ENCODE measurements around the gene ST8SIA5.

DNA sequence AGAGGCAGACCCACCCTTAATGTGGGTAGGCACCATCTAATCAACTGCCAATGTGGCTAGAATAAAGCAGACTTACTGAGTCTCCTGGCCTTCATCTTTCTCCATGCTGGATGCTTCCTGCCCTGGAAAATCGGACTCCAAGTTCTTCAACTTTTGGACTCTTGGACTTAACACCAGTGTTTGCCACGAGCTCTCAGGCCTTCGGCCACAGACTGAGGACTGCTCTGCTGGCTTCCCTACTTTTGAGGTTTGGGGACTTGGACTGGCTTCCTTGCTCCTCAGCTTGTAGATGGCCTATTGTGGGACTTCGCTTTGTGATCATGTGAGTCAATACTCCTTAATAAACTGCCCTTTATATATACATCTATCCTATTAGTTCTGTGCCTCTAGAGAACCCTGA, 21.9 kb downstream of the ST8SIA5 start:
- TF ChIP-seq, protein P1, sequence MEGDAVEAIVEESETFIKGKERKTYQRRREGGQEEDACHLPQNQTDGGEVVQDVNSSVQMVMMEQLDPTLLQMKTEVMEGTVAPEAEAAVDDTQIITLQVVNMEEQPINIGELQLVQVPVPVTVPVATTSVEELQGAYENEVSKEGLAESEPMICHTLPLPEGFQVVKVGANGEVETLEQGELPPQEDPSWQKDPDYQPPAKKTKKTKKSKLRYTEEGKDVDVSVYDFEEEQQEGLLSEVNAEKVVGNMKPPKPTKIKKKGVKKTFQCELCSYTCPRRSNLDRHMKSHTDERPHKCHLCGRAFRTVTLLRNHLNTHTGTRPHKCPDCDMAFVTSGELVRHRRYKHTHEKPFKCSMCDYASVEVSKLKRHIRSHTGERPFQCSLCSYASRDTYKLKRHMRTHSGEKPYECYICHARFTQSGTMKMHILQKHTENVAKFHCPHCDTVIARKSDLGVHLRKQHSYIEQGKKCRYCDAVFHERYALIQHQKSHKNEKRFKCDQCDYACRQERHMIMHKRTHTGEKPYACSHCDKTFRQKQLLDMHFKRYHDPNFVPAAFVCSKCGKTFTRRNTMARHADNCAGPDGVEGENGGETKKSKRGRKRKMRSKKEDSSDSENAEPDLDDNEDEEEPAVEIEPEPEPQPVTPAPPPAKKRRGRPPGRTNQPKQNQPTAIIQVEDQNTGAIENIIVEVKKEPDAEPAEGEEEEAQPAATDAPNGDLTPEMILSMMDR (IDR thresholded peaks at IDR 0.05; ENCODE audit: poor library complexity, severe bottlenecking), result no peak
- TF ChIP-seq POLR2AphosphoS5 (IDR thresholded peaks at IDR 0.05) (no peak), RAD21 (conservative IDR thresholded peaks at IDR 0.05) (no peak), TAF1 (IDR thresholded peaks at IDR 0.05; ENCODE audit: low read depth) (no peak), EP300 (conservative IDR thresholded peaks at IDR 0.05; ENCODE audit: poor library complexity, severe bottlenecking) (no peak), EZH2 (IDR thresholded peaks at IDR 0.05; ENCODE audit: borderline replicate concordance, insufficient read depth, low read length, poor library complexity, severe bottlenecking) (no peak), SMC3 (conservative IDR thresholded peaks at IDR 0.05; ENCODE audit: poor library complexity) (no peak)
- TF ChIP-seq, protein P2, sequence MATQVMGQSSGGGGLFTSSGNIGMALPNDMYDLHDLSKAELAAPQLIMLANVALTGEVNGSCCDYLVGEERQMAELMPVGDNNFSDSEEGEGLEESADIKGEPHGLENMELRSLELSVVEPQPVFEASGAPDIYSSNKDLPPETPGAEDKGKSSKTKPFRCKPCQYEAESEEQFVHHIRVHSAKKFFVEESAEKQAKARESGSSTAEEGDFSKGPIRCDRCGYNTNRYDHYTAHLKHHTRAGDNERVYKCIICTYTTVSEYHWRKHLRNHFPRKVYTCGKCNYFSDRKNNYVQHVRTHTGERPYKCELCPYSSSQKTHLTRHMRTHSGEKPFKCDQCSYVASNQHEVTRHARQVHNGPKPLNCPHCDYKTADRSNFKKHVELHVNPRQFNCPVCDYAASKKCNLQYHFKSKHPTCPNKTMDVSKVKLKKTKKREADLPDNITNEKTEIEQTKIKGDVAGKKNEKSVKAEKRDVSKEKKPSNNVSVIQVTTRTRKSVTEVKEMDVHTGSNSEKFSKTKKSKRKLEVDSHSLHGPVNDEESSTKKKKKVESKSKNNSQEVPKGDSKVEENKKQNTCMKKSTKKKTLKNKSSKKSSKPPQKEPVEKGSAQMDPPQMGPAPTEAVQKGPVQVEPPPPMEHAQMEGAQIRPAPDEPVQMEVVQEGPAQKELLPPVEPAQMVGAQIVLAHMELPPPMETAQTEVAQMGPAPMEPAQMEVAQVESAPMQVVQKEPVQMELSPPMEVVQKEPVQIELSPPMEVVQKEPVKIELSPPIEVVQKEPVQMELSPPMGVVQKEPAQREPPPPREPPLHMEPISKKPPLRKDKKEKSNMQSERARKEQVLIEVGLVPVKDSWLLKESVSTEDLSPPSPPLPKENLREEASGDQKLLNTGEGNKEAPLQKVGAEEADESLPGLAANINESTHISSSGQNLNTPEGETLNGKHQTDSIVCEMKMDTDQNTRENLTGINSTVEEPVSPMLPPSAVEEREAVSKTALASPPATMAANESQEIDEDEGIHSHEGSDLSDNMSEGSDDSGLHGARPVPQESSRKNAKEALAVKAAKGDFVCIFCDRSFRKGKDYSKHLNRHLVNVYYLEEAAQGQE (IDR thresholded peaks at IDR 0.05; ENCODE audit: borderline replicate concordance), result no peak

Data from neural cell (in vitro differentiated cells).